Vagina (tissue), 2 donors: ENCODE measurements around the gene PHYHIPL. TPM values are rescaled to one million over a fixed set of nuclear protein-coding genes. Genes with fewer than 3 reads are reported as not detected.

ENCODE experiments used
- DNase-seq, 2 donors: peaks; one replicate each; pipeline ENCODE4 v3.0.0-alpha.2; 2017; ENCODE audit errors: extremely low spot score in 2 of 2
- H3K27ac ChIP-seq: fragments of 200-600 bp; sonication (generic); one replicate; pipeline ENCODE4 v1.5.1; 2019
- H3K27me3 ChIP-seq: fragments of 200-600 bp; sonication (generic); one replicate; pipeline ENCODE4 v1.5.1; 2019
- H3K36me3 ChIP-seq, 2 donors: fragments of 200-600 bp; sonication (generic); one replicate each; pipeline ENCODE4 v1.5.1; 2017 to 2019
- H3K4me1 ChIP-seq: fragments of 200-600 bp; sonication (generic); one replicate; pipeline ENCODE4 v1.5.1; 2019
- H3K4me3 ChIP-seq, 2 donors: fragments of 200-600 bp; sonication (generic); 1 replicate in 1 of 2; 2 replicates in 1 of 2; pipeline ENCODE4 v1.5.1; 2016 to 2019
- H3K9me3 ChIP-seq: fragments of 200-600 bp; sonication (generic); one replicate; pipeline ENCODE4 v1.5.1; 2019
- POLR2A ChIP-seq, 2 donors: fragments of 450-650 bp; IDR thresholded peaks; one replicate each; pipeline ENCODE4 v1.6.1; 2017; ENCODE audit warnings: antibody characterized with exemption in 2 of 2, mild to moderate bottlenecking in 2 of 2, moderate library complexity in 2 of 2
- POLR2AphosphoS5 ChIP-seq, 2 donors: sonication (generic); formaldehyde crosslinking; IDR thresholded peaks; one replicate each; pipeline ENCODE4 v1.9.0; 2017; ENCODE audit warnings: antibody characterized with exemption in 2 of 2, mild to moderate bottlenecking in 2 of 2, low read depth in 1 of 2; ENCODE audit not compliant: insufficient read depth in 1 of 2
- intact Hi-C: fragments of 100-400 bp; cut with DNase I; formaldehyde crosslinking; loops from one replicate; pipeline ENCODE4 v1.15.1; 2023
- total RNA-seq: library from RNA; depleted of rRNA; stranded (reverse); fragments of >200 nt; gene quantifications from one replicate; pipeline ENCODE4 v1.2.3, GENCODE V29; 2016
- TF ChIP-seq, protein P1 (sequence below), 3 experiments: fragments of 450-650 bp in 2 of 3; fragments of 200-600 bp in 1 of 3; sonication (generic) in 1 of 3; IDR thresholded peaks; one replicate each; pipeline ENCODE4 v1.5.1; 2017 to 2019; ENCODE audit warnings: antibody characterized with exemption in 3 of 3, mild to moderate bottlenecking in 2 of 3, moderate library complexity in 2 of 3

PHYHIPL gene
- total RNA-seq, 1 donor from 2014 or later = 2.0 TPM

DNA sequence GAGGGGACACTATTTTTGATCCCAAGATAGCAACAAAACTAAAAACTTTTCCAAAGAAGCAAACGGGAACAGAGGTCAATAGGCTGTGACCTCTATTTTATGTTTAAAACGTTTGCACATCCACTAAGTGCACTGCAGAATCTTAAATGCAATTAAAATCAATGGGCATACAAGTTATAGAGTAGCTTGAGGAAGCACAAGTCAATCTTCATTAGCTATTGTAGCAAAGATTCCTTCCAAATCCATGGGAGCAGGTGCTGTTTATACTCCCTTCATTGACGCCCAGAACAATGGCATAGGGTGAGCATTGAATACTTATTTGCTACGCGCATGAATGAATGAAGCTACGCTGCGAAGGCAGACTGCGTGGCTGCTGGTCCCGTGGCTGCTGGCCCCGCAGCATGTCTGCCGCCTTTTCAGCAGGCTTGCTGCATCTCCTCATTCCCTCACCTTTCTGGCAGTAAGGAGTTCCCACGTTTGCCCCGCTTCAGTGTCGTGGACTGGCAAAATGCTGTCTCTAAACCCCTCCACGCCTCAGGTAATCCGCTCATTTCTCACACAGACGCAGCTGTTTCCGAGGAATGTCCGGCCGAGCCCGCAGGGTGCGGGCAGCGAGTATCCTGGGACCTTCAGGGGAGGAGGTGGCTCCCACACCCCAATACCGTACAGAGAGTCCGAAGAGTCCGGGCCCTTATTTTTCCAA is 754 bp upstream of the PHYHIPL start:
- H3K27me3 ChIP-seq = peaks cover 4% of the 10 kb centered on the region
- DNase-seq = no peak
- intact Hi-C loops = no loop called here
- H3K27ac ChIP-seq = no peak overlapping the region
- H3K36me3 ChIP-seq = no peaks in the 10 kb centered on the region
- TF ChIP-seq, protein P1, sequence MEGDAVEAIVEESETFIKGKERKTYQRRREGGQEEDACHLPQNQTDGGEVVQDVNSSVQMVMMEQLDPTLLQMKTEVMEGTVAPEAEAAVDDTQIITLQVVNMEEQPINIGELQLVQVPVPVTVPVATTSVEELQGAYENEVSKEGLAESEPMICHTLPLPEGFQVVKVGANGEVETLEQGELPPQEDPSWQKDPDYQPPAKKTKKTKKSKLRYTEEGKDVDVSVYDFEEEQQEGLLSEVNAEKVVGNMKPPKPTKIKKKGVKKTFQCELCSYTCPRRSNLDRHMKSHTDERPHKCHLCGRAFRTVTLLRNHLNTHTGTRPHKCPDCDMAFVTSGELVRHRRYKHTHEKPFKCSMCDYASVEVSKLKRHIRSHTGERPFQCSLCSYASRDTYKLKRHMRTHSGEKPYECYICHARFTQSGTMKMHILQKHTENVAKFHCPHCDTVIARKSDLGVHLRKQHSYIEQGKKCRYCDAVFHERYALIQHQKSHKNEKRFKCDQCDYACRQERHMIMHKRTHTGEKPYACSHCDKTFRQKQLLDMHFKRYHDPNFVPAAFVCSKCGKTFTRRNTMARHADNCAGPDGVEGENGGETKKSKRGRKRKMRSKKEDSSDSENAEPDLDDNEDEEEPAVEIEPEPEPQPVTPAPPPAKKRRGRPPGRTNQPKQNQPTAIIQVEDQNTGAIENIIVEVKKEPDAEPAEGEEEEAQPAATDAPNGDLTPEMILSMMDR (IDR thresholded peaks at IDR 0.05) = no peak
- TF ChIP-seq POLR2AphosphoS5 (IDR thresholded peaks at IDR 0.05; ENCODE audit: insufficient read depth in 1 of 2, low read depth in 1 of 2) = no peak
- TF ChIP-seq POLR2A (IDR thresholded peaks at IDR 0.05) = no peak
- H3K4me1 ChIP-seq = peaks cover 13% of the 10 kb centered on the region
- H3K4me3 ChIP-seq = peak overlapping the region; percentile 35 to 36
- no peaks in the 10 kb centered on the region for H3K9me3 ChIP-seq

DNA sequence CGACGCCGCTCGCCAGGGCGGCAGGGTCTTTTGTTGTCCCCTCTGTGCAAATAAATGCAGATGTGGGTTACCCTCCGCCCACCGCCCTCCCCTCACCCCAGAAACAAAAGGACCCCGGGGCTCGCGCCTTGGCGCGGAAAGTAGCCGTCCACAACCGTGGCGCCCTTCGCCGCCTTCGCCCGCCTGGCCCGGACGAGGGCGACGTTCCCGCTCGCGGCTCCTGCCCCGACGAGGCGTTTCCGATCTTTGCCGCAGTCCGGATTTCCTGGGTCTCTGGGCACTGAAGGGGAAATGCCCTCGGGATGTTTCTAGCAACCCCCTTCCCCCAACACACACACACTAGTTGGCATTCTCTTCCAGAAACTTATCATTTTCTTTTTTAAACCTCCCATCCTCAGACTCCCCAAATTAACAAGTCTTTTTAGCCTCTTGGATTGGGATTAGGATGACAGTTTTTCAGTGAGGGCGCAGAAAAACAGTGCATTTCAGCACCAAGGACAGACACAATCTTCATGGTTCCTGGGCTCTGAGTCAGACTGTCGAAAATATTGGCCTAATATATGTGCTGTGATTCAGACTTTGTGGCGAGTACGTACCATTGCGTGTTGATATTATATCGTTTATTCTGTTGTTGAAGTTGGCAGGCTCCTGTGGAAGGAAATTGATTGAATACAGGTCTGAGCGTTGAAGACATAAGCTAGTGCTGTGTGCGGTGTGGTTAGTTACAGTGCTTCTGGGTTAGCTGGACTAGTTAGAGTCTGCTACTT is 771 bp downstream of the PHYHIPL start:
- no peak overlapping the region for H3K27ac ChIP-seq
- H3K4me1 ChIP-seq = peaks cover 13% of the 10 kb centered on the region
- TF ChIP-seq POLR2A (IDR thresholded peaks at IDR 0.05) (no peak), POLR2AphosphoS5 (IDR thresholded peaks at IDR 0.05; ENCODE audit: insufficient read depth in 1 of 2, low read depth in 1 of 2) (no peak)
- TF ChIP-seq, protein P1 (IDR thresholded peaks at IDR 0.05) = no peak
- peaks cover 4% of the 10 kb centered on the region for H3K27me3 ChIP-seq
- no peaks in the 10 kb centered on the region for H3K9me3 ChIP-seq
- no peaks in the 10 kb centered on the region for H3K36me3 ChIP-seq
- no peak for DNase-seq
- peak overlapping the region; percentile 35 to 36 for H3K4me3 ChIP-seq
- intact Hi-C loops = no loop called here

- H3K4me3 ChIP-seq = no peak overlapping the region
- intact Hi-C loops = no loop called here
These were observed 1.4 kb downstream of the PHYHIPL start for GRCh38 chr10:59177836-59178235.

GRCh38 chr10:59179068-59179467 is 2.6 kb downstream of the PHYHIPL start:
- H3K4me1 ChIP-seq = peaks cover 13% of the 10 kb centered on the region
- peaks cover 4% of the 10 kb centered on the region for H3K27me3 ChIP-seq
- TF ChIP-seq, protein P1 (IDR thresholded peaks at IDR 0.05) = no peak
- TF ChIP-seq POLR2AphosphoS5 (IDR thresholded peaks at IDR 0.05; ENCODE audit: insufficient read depth in 1 of 2, low read depth in 1 of 2) (no peak), POLR2A (IDR thresholded peaks at IDR 0.05) (no peak)
- no peak for DNase-seq
- H3K27ac ChIP-seq = no peak overlapping the region
- intact Hi-C loops = no loop called here
- no peaks in the 10 kb centered on the region for H3K9me3 ChIP-seq
- no peak overlapping the region for H3K4me3 ChIP-seq
- H3K36me3 ChIP-seq = no peaks in the 10 kb centered on the region

More at GRCh38 chr10:59177836-59178235, 1.4 kb downstream of the PHYHIPL start:
- Histone ChIP-seq H3K27me3 (peaks cover 4% of the 10 kb centered on the region), H3K27ac (no peak overlapping the region), H3K9me3 (no peaks in the 10 kb centered on the region), H3K4me1 (peaks cover 13% of the 10 kb centered on the region), H3K36me3 (no peaks in the 10 kb centered on the region)
- TF ChIP-seq POLR2A (IDR thresholded peaks at IDR 0.05) (no peak), POLR2AphosphoS5 (IDR thresholded peaks at IDR 0.05; ENCODE audit: insufficient read depth in 1 of 2, low read depth in 1 of 2) (no peak)
- TF ChIP-seq, protein P1 (IDR thresholded peaks at IDR 0.05) = no peak
- no peak for DNase-seq
